GM12874 (cell line): ENCODE data around the gene SMARCA2.
A peak's percentile ranks its signal among the peaks of the same experiment; 100 is the strongest.

Experiments
- TF ChIP-seq, protein P1 (sequence below): IDR thresholded peaks from 2 replicates; pipeline ENCODE4 v1.5.1; 2011; ENCODE audit warnings: low read depth, mild to moderate bottlenecking, control low read depth, low read length, moderate library complexity; ENCODE audit not compliant: insufficient read depth

Gene SMARCA2

DNA sequence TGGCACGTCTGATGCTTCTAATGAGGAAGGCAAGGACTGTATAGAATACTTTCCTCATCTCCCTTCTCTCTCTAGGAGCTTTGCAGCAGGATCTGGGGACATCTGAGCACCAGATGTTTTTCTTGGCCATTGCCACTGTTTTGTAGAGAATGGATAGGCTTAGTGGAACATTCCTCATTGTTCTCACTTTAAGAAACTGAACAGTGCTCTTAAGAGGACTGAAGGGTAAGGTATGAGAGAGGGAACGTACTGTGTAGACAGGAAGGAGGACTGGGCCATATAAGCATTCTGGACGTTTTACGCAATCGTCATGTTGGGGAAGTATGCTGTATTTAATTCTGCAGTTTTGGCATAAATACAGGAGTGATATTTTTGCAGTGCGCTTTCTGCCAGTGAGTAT, 70.6 kb downstream of the SMARCA2 start:
- TF ChIP-seq, protein P1, sequence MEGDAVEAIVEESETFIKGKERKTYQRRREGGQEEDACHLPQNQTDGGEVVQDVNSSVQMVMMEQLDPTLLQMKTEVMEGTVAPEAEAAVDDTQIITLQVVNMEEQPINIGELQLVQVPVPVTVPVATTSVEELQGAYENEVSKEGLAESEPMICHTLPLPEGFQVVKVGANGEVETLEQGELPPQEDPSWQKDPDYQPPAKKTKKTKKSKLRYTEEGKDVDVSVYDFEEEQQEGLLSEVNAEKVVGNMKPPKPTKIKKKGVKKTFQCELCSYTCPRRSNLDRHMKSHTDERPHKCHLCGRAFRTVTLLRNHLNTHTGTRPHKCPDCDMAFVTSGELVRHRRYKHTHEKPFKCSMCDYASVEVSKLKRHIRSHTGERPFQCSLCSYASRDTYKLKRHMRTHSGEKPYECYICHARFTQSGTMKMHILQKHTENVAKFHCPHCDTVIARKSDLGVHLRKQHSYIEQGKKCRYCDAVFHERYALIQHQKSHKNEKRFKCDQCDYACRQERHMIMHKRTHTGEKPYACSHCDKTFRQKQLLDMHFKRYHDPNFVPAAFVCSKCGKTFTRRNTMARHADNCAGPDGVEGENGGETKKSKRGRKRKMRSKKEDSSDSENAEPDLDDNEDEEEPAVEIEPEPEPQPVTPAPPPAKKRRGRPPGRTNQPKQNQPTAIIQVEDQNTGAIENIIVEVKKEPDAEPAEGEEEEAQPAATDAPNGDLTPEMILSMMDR: no peak

DNA sequence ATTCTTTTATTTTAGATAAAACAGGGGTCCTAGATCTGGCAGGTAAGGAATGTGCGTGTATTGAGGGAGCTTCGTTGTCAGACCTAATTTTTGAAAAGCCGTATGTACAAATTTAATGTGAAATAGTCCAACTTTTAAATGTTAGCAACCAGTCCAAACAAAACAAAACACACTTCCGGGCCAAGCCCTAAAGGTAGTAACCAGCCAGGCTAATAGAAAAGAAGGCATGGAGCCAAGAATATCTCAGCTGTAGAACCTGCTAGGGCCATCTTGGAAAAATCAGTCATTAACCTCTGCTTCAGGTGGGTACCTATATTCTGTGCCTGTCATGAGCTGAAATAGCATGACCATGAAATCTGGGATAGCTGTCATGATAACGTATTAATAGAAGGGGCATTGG, 71.0 kb downstream of the SMARCA2 start:
- TF ChIP-seq, protein P1: no peak

DNA sequence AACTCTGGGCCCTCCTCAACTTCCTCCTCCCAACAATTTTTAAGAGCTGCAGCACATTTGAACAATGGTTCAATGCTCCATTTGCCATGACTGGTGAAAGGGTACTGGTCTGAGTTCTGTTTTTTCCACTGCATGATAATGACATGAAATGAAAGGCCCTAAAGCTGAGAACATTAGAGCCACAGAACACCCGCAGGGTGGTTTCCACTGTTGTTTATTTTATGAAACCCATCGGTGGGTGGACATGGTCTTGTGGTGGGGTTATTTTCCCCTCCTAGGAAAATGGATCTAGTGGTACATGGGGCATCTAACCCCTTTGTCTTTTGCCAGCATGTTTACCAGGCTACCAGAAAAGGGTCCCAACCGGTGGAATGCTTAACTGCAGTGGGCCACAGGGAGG, 71.8 kb downstream of the SMARCA2 start:
- TF ChIP-seq, protein P1: no peak

DNA sequence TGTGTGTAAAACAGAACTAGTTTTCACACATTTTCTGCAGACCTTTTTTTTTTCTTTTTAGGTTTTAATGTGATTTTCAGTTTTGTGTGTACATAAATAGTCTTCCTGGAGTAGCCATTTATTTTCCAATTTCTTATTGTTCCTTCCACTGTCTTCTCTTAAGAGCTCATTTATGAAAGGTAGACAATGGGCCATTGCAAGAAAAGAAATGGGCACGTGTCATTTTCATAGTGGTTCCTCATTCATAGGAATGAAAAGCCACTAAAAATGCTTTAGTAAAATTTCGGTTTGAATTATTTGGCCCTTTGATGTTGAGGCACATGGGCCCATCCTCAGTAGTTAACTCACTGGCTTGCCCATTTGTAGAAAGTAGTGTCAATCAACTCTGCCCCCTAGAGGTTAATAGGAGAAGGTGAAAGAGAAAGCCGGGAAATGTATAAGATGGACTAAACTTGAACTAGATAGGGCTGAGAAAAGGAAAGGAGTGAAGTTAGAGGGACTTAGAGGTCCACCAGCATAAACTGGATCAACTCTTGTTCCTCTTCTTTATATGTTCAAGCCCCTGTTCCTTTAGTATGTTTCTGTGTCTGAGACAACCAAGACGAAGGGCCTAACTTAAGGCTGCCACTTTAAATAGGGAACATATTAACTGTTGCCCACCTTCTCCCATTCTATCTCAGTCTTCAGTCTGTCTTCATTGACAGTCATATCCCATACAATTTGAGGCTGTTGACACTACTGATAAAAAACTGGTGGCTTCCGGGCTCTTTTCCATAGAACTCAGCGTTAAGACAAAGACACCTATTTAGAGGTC, 72.6 kb downstream of the SMARCA2 start:
- TF ChIP-seq, protein P1: peak; percentile 61

DNA sequence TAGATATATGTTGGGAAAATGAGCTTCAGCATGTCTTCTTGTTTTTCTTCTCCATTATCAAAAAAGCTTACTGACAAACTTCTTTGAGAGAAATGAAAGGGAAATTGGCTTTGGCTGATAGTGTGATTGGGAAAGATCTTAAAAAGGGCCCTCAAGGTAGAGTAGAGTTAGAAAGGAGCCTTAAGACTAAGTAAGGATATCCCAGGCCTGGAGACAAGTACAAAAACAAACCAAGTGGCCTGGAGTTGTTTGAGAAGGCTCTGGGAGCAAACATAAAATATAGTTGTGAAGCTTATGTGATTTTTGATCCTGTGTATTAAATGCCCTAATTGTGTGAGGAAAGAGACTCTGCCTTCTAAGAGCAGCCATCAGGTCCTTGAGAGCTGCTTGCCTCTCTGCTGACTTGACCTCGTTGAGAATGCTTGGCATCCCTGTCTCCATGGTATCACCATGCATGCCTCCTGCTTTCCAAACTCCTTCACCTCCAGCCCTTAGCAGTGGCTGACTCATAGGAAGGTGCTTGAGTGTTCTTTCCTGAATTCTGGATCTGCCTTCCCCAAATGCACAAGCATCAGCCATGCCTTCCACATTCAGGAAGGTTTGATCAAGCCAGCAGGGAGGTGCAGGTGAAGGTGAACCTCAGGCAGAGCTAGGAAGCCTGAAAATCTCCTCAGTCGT, 78.9 kb downstream of the SMARCA2 start:
- TF ChIP-seq, protein P1: no peak

DNA sequence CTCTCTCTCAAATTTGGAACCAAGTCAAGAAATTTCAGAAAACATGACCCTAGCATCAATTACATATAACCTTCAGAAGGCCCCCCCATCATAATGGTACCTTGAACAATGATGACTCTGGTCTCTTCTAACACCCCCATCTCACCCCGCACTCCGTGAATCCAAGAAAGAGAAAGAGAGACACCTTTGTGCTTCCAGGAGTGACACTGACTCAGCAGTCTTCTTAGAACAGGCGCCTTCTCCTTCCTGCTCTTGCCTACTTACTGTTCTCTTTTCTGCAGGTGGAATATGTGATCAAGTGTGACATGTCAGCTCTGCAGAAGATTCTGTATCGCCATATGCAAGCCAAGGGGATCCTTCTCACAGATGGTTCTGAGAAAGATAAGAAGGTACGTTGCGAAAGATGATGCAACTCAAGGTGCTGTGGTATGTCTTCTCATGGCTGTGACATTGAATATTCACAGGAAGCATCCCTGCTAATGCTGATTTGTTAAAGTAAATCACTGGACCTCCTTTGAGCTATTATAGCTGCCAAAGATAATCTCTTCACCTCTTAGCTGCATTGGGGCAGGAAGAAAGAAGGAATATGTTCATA, 81.3 kb downstream of the SMARCA2 start:
- TF ChIP-seq, protein P1: no peak

DNA sequence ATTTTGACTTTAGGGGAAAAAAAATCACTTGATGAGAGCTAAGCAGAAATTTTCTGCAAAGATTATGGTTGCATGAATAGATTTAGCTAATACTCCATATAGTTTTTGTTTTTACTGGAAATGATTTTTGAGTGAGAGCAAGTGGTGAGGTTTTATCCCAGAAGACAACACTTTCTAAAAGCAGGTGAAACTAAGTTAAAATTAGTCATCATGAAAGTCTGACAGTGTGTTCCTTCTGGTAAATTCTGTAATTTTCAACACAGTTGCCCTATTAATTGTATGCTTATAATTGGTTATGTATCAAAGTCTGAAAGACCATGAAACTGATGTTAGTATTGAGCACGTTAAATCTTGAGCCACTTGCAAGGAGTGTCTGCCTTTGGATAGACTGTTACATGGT, 91.5 kb downstream of the SMARCA2 start:
- TF ChIP-seq, protein P1: no peak
